Keratinocyte (primary cell): Measurements from ENCODE around the gene TAS1R2. TPM values are rescaled to one million over a fixed set of nuclear protein-coding genes. Genes with fewer than 3 reads are reported as not detected.

Experiments used
- DNase-seq: peaks from one replicate; pipeline ENCODE4 v3.0.0-alpha.2; 2011; ENCODE audit warnings: low read depth, missing footprints, low spot score
- FAIRE-seq: peaks from 2 replicates; lab custom pipeline; 2011; peaks lifted over from hg19 to GRCh38; lab: Jason Lieb, UNC
- H2AFZ ChIP-seq: 2 replicates; pipeline ENCODE4 v1.6.0; 2012; ENCODE audit warnings: low read length, control low read depth, inconsistent platforms; ENCODE audit not compliant: control insufficient read depth
- H3K27ac ChIP-seq: 2 replicates; pipeline ENCODE4 v1.5.1; 2011; ENCODE audit warnings: low read length; ENCODE audit not compliant: control insufficient read depth, insufficient read depth
- H3K27me3 ChIP-seq: 3 replicates; pipeline ENCODE4 v1.6.0; 2011; ENCODE audit warnings: low read length; ENCODE audit not compliant: control insufficient read depth, insufficient read depth; ENCODE audit errors: extremely low read depth
- H3K36me3 ChIP-seq, 2 experiments: 2 replicates in 1 of 2; 3 replicates in 1 of 2; pipeline ENCODE4 v1.5.1; 2011; ENCODE audit warnings: low read length in 2 of 2, mild to moderate bottlenecking in 1 of 2; ENCODE audit not compliant: control insufficient read depth in 2 of 2, insufficient read depth in 2 of 2; ENCODE audit errors: extremely low read depth in 1 of 2
- H3K4me1 ChIP-seq: 3 replicates; pipeline ENCODE4 v1.5.1; 2011; ENCODE audit warnings: low read length; ENCODE audit not compliant: control insufficient read depth, insufficient read depth; ENCODE audit errors: extremely low read depth
- H3K4me2 ChIP-seq: 3 replicates; pipeline ENCODE4 v1.6.0; 2011; ENCODE audit warnings: low read depth, low read length; ENCODE audit not compliant: control insufficient read depth, insufficient read depth; ENCODE audit errors: extremely low read depth
- H3K4me3 ChIP-seq, 3 experiments: fragments of 200-600 bp in 1 of 3; sonication (generic) in 1 of 3; 2 replicates in 2 of 3; 3 replicates in 1 of 3; pipeline ENCODE4 v1.5.1; 2011 to 2016; ENCODE audit warnings: low read length in 3 of 3, mild to moderate bottlenecking in 3 of 3, control low read depth in 2 of 3, inconsistent platforms in 1 of 3, low read depth in 1 of 3, mixed read lengths in 1 of 3, mixed run types in 1 of 3, moderate library complexity in 1 of 3; ENCODE audit not compliant: control insufficient read depth in 2 of 3, insufficient read depth in 2 of 3; ENCODE audit errors: extremely low read depth in 1 of 3
- H3K79me2 ChIP-seq: 2 replicates; pipeline ENCODE4 v1.6.0; 2012; ENCODE audit warnings: low read length; ENCODE audit not compliant: control insufficient read depth, insufficient read depth
- H3K9ac ChIP-seq: 3 replicates; pipeline ENCODE4 v1.6.0; 2011; ENCODE audit warnings: low read length; ENCODE audit not compliant: control insufficient read depth, insufficient read depth; ENCODE audit errors: extremely low read depth
- H3K9me1 ChIP-seq: 3 replicates; pipeline ENCODE4 v1.6.0; 2011; ENCODE audit warnings: low read length; ENCODE audit not compliant: control insufficient read depth, insufficient read depth; ENCODE audit errors: extremely low read depth
- H3K9me3 ChIP-seq: 2 replicates; pipeline ENCODE4 v1.5.1; 2012; ENCODE audit warnings: low read depth, low read length; ENCODE audit not compliant: control insufficient read depth
- H4K20me1 ChIP-seq: 3 replicates; pipeline ENCODE4 v1.6.0; 2011; ENCODE audit warnings: low read length; ENCODE audit not compliant: control insufficient read depth, insufficient read depth; ENCODE audit errors: extremely low read depth
- EZH2 ChIP-seq: IDR thresholded peaks from one replicate; pipeline ENCODE4 v1.6.1; 2012; ENCODE audit warnings: inconsistent platforms, mild to moderate bottlenecking, low read length, moderate library complexity
- dilution Hi-C: fragments of 300-500 bp; cut with MboI; formaldehyde crosslinking; loops from one replicate; pipeline ENCODE4 v1.7.0; 2020; ENCODE audit warnings: low sequenced_read_pairs; ENCODE audit not compliant: extremely low pct_ligation_motif_present
- polyA plus RNA-seq, 5 experiments: library from polyadenylated mRNA; depleted of rRNA in 3 of 5; stranded (reverse) in 3 of 5; stranded (forward) in 1 of 5; unstranded in 1 of 5; fragments of >200 nt; gene quantifications; 1 replicate in 1 of 5; 2 replicates in 3 of 5; 3 replicates in 1 of 5; pipeline versions ENCODE4 v1.2.1 to v1.2.3, GENCODE V29; 2011 to 2012; ENCODE audit warnings: missing spikeins in 2 of 5, low read depth in 1 of 5, low replicate concordance in 1 of 5
- TF ChIP-seq, protein P1 (sequence below), 3 experiments: IDR thresholded peaks in 1 of 3; conservative IDR thresholded peaks in 1 of 3; optimal IDR thresholded peaks in 1 of 3; 2 replicates in 2 of 3; 3 replicates in 1 of 3; pipeline versions ENCODE3 to v1.5.1; 2011; ENCODE audit warnings: low read length in 3 of 3, mild to moderate bottlenecking in 3 of 3, moderate library complexity in 2 of 3, control low read depth in 1 of 3, inconsistent platforms in 1 of 3; ENCODE audit not compliant: insufficient read depth in 2 of 3; ENCODE audit errors: extremely low read depth in 1 of 3

TAS1R2 gene
- polyA plus RNA-seq, 1 donor (not counting 4 experiments of a cell fraction or from before 2014, with no cell fraction given), result not detected

DNA sequence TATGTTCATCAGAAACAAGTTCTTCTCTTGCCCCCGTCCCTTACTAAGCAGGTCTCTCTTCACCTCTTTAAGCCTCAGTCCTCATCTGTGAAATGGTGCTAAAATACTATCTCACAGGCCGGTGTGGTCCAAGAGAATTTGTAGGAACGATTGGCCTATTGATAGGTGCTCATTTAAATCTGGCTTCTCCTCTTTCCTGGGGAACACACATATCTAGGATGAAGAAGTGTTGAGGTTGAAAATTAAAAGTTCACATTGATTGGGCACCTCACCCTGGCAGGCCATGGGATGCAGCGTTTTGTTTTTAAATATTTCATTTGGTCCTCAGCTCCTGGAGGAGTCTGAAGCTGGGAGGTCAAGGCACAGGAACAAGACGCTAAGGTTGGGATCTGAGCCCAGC lies 8.9 kb upstream of the TAS1R2 start:
- H3K36me3 ChIP-seq, result peaks cover 6 to 9% of the 10 kb centered on the region in 2 experiments
- H2AFZ ChIP-seq, result no peak overlapping the region
- H3K4me3 ChIP-seq, result no peak overlapping the region
- H3K27ac ChIP-seq, result no peak overlapping the region
- no peaks in the 10 kb centered on the region for H4K20me1 ChIP-seq
- no peaks in the 10 kb centered on the region for H3K9me1 ChIP-seq
- TF ChIP-seq, protein P1, sequence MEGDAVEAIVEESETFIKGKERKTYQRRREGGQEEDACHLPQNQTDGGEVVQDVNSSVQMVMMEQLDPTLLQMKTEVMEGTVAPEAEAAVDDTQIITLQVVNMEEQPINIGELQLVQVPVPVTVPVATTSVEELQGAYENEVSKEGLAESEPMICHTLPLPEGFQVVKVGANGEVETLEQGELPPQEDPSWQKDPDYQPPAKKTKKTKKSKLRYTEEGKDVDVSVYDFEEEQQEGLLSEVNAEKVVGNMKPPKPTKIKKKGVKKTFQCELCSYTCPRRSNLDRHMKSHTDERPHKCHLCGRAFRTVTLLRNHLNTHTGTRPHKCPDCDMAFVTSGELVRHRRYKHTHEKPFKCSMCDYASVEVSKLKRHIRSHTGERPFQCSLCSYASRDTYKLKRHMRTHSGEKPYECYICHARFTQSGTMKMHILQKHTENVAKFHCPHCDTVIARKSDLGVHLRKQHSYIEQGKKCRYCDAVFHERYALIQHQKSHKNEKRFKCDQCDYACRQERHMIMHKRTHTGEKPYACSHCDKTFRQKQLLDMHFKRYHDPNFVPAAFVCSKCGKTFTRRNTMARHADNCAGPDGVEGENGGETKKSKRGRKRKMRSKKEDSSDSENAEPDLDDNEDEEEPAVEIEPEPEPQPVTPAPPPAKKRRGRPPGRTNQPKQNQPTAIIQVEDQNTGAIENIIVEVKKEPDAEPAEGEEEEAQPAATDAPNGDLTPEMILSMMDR (optimal IDR thresholded peaks at IDR 0.05 in 1 of 3, IDR thresholded peaks at IDR 0.05 in 1 of 3, conservative IDR thresholded peaks at IDR 0.05 in 1 of 3; ENCODE audit: extremely low read depth in 1 of 3, insufficient read depth in 2 of 3, low read length in 3 of 3), result no peak
- TF ChIP-seq EZH2, result no peak
- no peak overlapping the region for H3K4me2 ChIP-seq
- DNase-seq, result no peak
- no peak for FAIRE-seq
- no peak overlapping the region for H3K9ac ChIP-seq
- dilution Hi-C loops, result no loop called here
- H3K4me1 ChIP-seq, result no peaks in the 10 kb centered on the region
- H3K27me3 ChIP-seq, result peaks cover 5% of the 10 kb centered on the region
- H3K9me3 ChIP-seq, result no peaks in the 10 kb centered on the region
- H3K79me2 ChIP-seq, result no peaks in the 10 kb centered on the region

DNA sequence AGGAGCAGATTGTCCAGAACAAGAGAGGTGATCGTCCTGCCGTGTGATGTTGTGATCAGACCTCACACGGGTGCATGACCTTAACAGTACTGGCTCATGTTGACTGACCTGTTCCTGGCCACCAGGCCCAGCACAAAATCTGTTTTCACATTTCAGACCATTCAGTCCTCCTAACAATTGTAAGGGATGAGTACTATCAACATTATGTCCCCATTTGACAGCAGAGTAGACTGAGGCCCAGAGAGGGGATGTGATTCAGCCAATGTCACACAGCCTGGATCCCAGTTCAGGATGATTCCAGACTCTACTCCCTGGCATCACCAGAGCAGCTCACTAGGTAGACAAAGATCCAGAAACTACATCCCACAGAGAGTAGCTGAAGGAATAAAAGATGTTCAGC lies 7.4 kb upstream of the TAS1R2 start:
- dilution Hi-C loops, result no loop called here

More for the DNA sequence above, 7.4 kb upstream of the TAS1R2 start:
- Histone ChIP-seq H3K36me3 (peaks cover 0 to 2% of the 10 kb centered on the region in 2 experiments), H3K4me3 (no peak overlapping the region), H3K4me1 (no peaks in the 10 kb centered on the region), H3K4me2 (no peak overlapping the region), H2AFZ (no peak overlapping the region), H3K9ac (no peak overlapping the region), H3K27me3 (peaks cover 5% of the 10 kb centered on the region), H3K79me2 (no peaks in the 10 kb centered on the region), H4K20me1 (no peaks in the 10 kb centered on the region), H3K9me1 (no peaks in the 10 kb centered on the region), H3K9me3 (no peaks in the 10 kb centered on the region), H3K27ac (no peak overlapping the region)
- FAIRE-seq, result no peak
- DNase-seq, result no peak
- TF ChIP-seq EZH2, result no peak
- TF ChIP-seq, protein P1 (optimal IDR thresholded peaks at IDR 0.05 in 1 of 3, IDR thresholded peaks at IDR 0.05 in 1 of 3, conservative IDR thresholded peaks at IDR 0.05 in 1 of 3; ENCODE audit: extremely low read depth in 1 of 3, insufficient read depth in 2 of 3, low read length in 3 of 3), result no peak
